ENCODE measurements around the gene CREB3L2. TPM values are rescaled to one million over a fixed set of nuclear protein-coding genes. Genes with fewer than 3 reads are reported as not detected.
A peak's percentile ranks its signal among the peaks of the same experiment; 100 is the strongest.

CREB3L2 gene
- total and polyA plus RNA-seq, 10 of the 15 experiments (the other 5 are each of a cell fraction or from before 2014, with no cell fraction given) = 6.4 to 67.1 (median 26.2) TPM

DNA sequence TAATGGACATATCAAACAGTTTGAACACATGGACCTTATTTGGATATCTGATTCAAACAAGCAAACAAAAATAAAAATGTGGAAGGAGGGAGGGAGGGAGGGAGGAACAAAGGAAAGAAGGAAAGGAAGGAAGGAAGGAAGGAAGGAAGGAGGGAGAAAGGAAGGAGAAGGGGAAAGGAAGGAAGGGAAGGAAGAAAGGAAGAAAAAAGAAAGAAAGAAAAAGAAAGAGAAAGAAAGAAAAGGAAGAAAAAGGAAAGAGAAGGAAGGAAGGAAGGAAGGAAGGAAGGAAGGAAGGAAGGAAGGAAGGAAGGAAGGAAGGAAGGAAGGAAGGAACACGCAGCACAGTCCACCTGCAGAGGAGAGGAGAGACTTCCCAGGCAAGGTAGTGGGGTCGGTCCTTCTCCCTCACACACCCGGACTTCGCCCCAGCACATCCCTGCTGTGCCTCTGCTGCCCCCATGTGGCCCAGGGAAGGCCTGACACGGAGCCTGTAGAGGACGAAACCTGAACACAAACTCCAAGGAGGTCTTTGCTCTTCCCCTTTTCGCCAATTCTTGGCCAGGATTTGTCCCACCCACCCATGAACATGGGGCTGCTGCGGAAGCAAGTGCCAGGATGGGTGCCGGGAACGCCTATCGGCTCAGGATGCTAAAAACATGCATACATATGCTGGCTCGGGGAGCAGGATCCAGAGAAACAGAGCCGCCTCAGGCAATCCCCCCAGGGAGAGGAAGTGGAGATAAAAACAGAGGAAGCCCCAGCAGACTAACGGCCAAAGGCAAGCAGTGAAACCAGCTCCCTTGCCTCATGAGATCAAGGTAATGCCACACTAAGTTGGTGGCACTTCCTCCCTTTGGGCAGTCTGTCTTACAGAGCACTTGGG is 102.8 kb downstream of the CREB3L2 start (continued):
- TF ChIP-seq ZNF274 (IDR thresholded peaks at IDR 0.05; ENCODE audit: insufficient read depth, insufficient read length) = no peak
- no peak for TF ChIP-seq ASH2L (IDR thresholded peaks at IDR 0.05; ENCODE audit: borderline replicate concordance, low read depth)
- no peak for TF ChIP-seq FOS (IDR thresholded peaks at IDR 0.05; ENCODE audit: borderline replicate concordance, extremely low read depth, insufficient read length)
- TF ChIP-seq MYB (IDR thresholded peaks at IDR 0.05; ENCODE audit: borderline replicate concordance, low read depth, low read length) = no peak
- TF ChIP-seq KLF5 (IDR thresholded peaks at IDR 0.05; ENCODE audit: partially characterized antibody) = no peak
- peak; percentile 76 for TF ChIP-seq YY1 (IDR thresholded peaks at IDR 0.05; ENCODE audit: low read depth, low read length)
- peak; percentile 43; the same call in 1 of the 2 replicates for TF ChIP-seq EED (IDR thresholded peaks at IDR 0.05; ENCODE audit: low read depth)
- no peak for TF ChIP-seq CEBPB (IDR thresholded peaks at IDR 0.05; ENCODE audit: borderline replicate concordance in 1 of 2, low read depth in 2 of 2, low read length in 2 of 2)
- 0 out of 2 replicates have a peak, but pooled peaks have one; percentile 34 for TF ChIP-seq LARP7 (IDR thresholded peaks at IDR 0.05)
- TF ChIP-seq ZNF207 (IDR thresholded peaks at IDR 0.05; ENCODE audit: borderline replicate concordance) = 0 out of 2 replicates have a peak, but pooled peaks have one; percentile 37
- 0 out of 2 replicates have a peak, but pooled peaks have one; percentile 55 for TF ChIP-seq HDGF (IDR thresholded peaks at IDR 0.05)
- TF ChIP-seq, protein P1, sequence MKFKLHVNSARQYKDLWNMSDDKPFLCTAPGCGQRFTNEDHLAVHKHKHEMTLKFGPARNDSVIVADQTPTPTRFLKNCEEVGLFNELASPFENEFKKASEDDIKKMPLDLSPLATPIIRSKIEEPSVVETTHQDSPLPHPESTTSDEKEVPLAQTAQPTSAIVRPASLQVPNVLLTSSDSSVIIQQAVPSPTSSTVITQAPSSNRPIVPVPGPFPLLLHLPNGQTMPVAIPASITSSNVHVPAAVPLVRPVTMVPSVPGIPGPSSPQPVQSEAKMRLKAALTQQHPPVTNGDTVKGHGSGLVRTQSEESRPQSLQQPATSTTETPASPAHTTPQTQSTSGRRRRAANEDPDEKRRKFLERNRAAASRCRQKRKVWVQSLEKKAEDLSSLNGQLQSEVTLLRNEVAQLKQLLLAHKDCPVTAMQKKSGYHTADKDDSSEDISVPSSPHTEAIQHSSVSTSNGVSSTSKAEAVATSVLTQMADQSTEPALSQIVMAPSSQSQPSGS (IDR thresholded peaks at IDR 0.05; ENCODE audit: low read length) = no peak
- TF ChIP-seq IKZF1 (conservative IDR thresholded peaks at IDR 0.05) = peak; percentile 74
- TF ChIP-seq RFX5 (IDR thresholded peaks at IDR 0.05; ENCODE audit: low read depth, low read length) = no peak
- TF ChIP-seq RELA (IDR thresholded peaks at IDR 0.05; ENCODE audit: borderline replicate concordance, partially characterized antibody) = peak; percentile 71

Measured in GM12878 (cell line).